ENCODE measurements around the gene THOC2.
"Not testable (repeated sequence)": the region's sequence is repeated elsewhere in the genome, so short reads cannot be mapped to it uniquely, and the experiment has no call there.

THOC2 gene

GRCh38 chrX:123732670-123733363 is at the start of gene THOC2:
Gene THOC2 (minus strand): TSS chrX:123733052. CDS start chrX:123733022, 30 bp downstream.
- peak within 1 kb of the TSS; percentile 62 for H3K27ac ChIP-seq (ENCODE audit: low read length)
- H3K9ac ChIP-seq (ENCODE audit: low read length): peak within 1 kb of the TSS; percentile 90
- no peak; the same call in 1 of the 2 replicates for TF ChIP-seq CTCF (IDR thresholded peaks at IDR 0.05; ENCODE audit: low read depth, low read length)
- no peak for TF ChIP-seq EZH2phosphoT487 (IDR thresholded peaks at IDR 0.05; ENCODE audit: low read depth)
- peaks cover 5% of the 10 kb centered on the region for H3K36me3 ChIP-seq (replicated peaks; ENCODE audit: low read depth, low read length)
- H3K4me3 ChIP-seq (ENCODE audit: low read length): peak within 1 kb of the TSS; percentile 97
- H3K4me1 ChIP-seq (ENCODE audit: low read length): peaks cover 10% of the 10 kb centered on the region; the same call in 1 of the 2 replicates
- H4K20me1 ChIP-seq (ENCODE audit: insufficient read depth, low read length): peaks cover 37% of the 10 kb centered on the region
- peak within 1 kb of the TSS; percentile 90 for H3K4me2 ChIP-seq (ENCODE audit: low read length)
- H2AFZ ChIP-seq (ENCODE audit: low read depth, low read length): peak within 1 kb of the TSS; percentile 98
- peaks cover 54% of the 10 kb centered on the region for H3K79me2 ChIP-seq (ENCODE audit: low read length)
- no peaks in the 10 kb centered on the region for H3K9me3 ChIP-seq (ENCODE audit: insufficient read depth, low read length)
- H3K27me3 ChIP-seq (ENCODE audit: low read depth, low read length): no peaks in the 10 kb centered on the region

- not testable (repeated sequence) for H3K9ac ChIP-seq (ENCODE audit: low read length); H4K20me1 ChIP-seq (ENCODE audit: insufficient read depth, low read length); H2AFZ ChIP-seq (ENCODE audit: low read depth, low read length); H3K4me3 ChIP-seq (ENCODE audit: low read length); H3K36me3 ChIP-seq (replicated peaks; ENCODE audit: low read depth, low read length); H3K4me2 ChIP-seq (ENCODE audit: low read length); H3K27me3 ChIP-seq (ENCODE audit: low read depth, low read length); H3K79me2 ChIP-seq (ENCODE audit: low read length); H3K9me3 ChIP-seq (ENCODE audit: insufficient read depth, low read length); H3K27ac ChIP-seq (ENCODE audit: low read length); H3K4me1 ChIP-seq (ENCODE audit: low read length)
Observed at GRCh38 chrX:123781786-123782185, 48.9 kb upstream of the THOC2 start.

- Histone ChIP-seq H4K20me1 (ENCODE audit: insufficient read depth, low read length) (no peaks in the 10 kb centered on the region), H3K27me3 (ENCODE audit: low read depth, low read length) (no peaks in the 10 kb centered on the region), H3K79me2 (ENCODE audit: low read length) (no peaks in the 10 kb centered on the region), H3K4me3 (ENCODE audit: low read length) (no peak overlapping the region), H3K9me3 (ENCODE audit: insufficient read depth, low read length) (no peaks in the 10 kb centered on the region), H3K4me2 (ENCODE audit: low read length) (no peak overlapping the region), H3K27ac (ENCODE audit: low read length) (no peak overlapping the region), H3K9ac (ENCODE audit: low read length) (no peak overlapping the region), H3K4me1 (ENCODE audit: low read length) (peaks cover under 1% of the 10 kb centered on the region), H3K36me3 (replicated peaks; ENCODE audit: low read depth, low read length) (no peaks in the 10 kb centered on the region), H2AFZ (ENCODE audit: low read depth, low read length) (no peak overlapping the region)
- TF ChIP-seq CTCF (IDR thresholded peaks at IDR 0.05; ENCODE audit: low read depth, low read length): no peak
- no peak for TF ChIP-seq EZH2phosphoT487 (IDR thresholded peaks at IDR 0.05; ENCODE audit: low read depth)
Observed at GRCh38 chrX:123779908-123780396, 47.1 kb upstream of the THOC2 start.

DNA sequence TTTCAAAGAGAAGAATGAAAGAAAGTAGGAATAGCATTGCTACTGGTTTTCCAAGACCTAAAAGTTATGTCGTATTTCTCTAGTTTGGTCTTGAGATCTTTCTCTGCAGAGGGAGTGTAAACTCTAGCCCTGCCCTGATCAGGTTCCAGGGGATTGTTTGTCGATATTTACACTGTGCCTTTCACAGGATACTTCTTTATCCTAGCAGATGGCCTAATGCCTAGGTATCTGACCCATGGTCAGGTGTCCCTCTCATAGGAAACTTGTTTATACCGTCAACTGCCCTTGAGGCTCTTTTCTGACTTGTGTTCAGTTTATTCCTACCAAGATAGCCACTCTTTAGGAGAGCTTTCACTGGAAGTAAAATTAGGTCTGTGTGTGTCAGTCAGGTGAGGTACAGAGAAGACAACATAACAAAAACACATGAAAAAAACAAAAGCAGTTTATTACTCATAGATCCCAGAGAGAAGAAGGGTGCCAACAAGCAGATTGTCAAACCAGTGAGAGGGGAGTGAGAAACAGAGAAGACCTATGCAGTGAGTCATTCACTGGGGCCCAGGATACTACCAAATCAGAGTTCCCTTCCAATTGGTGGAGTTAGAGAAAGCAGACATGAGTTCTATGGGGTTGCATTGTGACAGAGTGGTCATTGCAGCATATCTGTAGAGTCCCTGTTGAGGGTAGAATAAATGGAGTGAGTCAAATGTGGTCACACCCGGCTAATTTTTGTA is 40.6 kb upstream of the THOC2 start:
- TF ChIP-seq EZH2phosphoT487 (IDR thresholded peaks at IDR 0.05; ENCODE audit: low read depth) (no peak), CTCF (IDR thresholded peaks at IDR 0.05; ENCODE audit: low read depth, low read length) (no peak)
- H3K79me2 ChIP-seq (ENCODE audit: low read length): no peaks in the 10 kb centered on the region

More for the DNA sequence above, 40.6 kb upstream of the THOC2 start:
- H3K36me3 ChIP-seq (replicated peaks; ENCODE audit: low read depth, low read length): no peaks in the 10 kb centered on the region
- no peaks in the 10 kb centered on the region for H3K9me3 ChIP-seq (ENCODE audit: insufficient read depth, low read length)
- H3K4me2 ChIP-seq (ENCODE audit: low read length): no peak overlapping the region
- H3K9ac ChIP-seq (ENCODE audit: low read length): no peak overlapping the region
- H3K4me3 ChIP-seq (ENCODE audit: low read length): no peak overlapping the region
- no peak overlapping the region for H2AFZ ChIP-seq (ENCODE audit: low read depth, low read length)
- H3K27ac ChIP-seq (ENCODE audit: low read length): no peak overlapping the region
- no peaks in the 10 kb centered on the region for H4K20me1 ChIP-seq (ENCODE audit: insufficient read depth, low read length)
- no peaks in the 10 kb centered on the region for H3K27me3 ChIP-seq (ENCODE audit: low read depth, low read length)
- H3K4me1 ChIP-seq (ENCODE audit: low read length): peaks cover 8% of the 10 kb centered on the region
